Stimulated activated CD4-positive, alpha-beta T cell treated with anti-CD3 and anti-CD28 coated beads, Interleukin-2, amount 100 ng/mL, for 4 hours (primary cell): ENCODE results near the gene PTH1R.

Experiments used
- DNase-seq: peaks from one replicate; pipeline ENCODE4 v3.0.0-alpha.2; 2020; ENCODE audit warnings: low read depth

The PTH1R gene

GRCh38 chr3:46883054-46883829 lies 5.7 kb downstream of the PTH1R start:
- DNase-seq = no peak

- no peak for DNase-seq
Measured at GRCh38 chr3:46883830-46884185, 6.3 kb downstream of the PTH1R start.

- no peak for DNase-seq
Measured at GRCh38 chr3:46884427-46884826, 6.9 kb downstream of the PTH1R start.

- DNase-seq = no peak
Measured at GRCh38 chr3:46884929-46885328, 7.4 kb downstream of the PTH1R start.

- no peak for DNase-seq
Measured at GRCh38 chr3:46885612-46886011, 8.1 kb downstream of the PTH1R start.

- no peak for DNase-seq
Measured at GRCh38 chr3:46887980-46888494, 10.5 kb downstream of the PTH1R start.

GRCh38 chr3:46888705-46889104 lies 11.2 kb downstream of the PTH1R start:
- no peak for DNase-seq

- no peak for DNase-seq
Measured at GRCh38 chr3:46889381-46890110, 12.0 kb downstream of the PTH1R start.

GRCh38 chr3:46890132-46890531 lies 12.6 kb downstream of the PTH1R start:
- DNase-seq = no peak

- no peak for DNase-seq
Measured at GRCh38 chr3:46891132-46891531, 13.6 kb downstream of the PTH1R start.

- DNase-seq = no peak
Measured at GRCh38 chr3:46892285-46893145, 15.0 kb downstream of the PTH1R start.

- no peak for DNase-seq
Measured at GRCh38 chr3:46893146-46893748, 15.7 kb downstream of the PTH1R start.

- DNase-seq = no peak
Measured at GRCh38 chr3:46893763-46894162, 16.2 kb downstream of the PTH1R start.

GRCh38 chr3:46894256-46894655 lies 16.7 kb downstream of the PTH1R start:
- no peak for DNase-seq

- DNase-seq = peak; percentile 72
Measured at GRCh38 chr3:46895204-46895660, 17.7 kb downstream of the PTH1R start.

- no peak for DNase-seq
Measured at GRCh38 chr3:46895761-46896160, 18.2 kb downstream of the PTH1R start.

- no peak for DNase-seq
Measured at GRCh38 chr3:46896386-46896785, 18.9 kb downstream of the PTH1R start.

- DNase-seq = no peak
Measured at GRCh38 chr3:46897031-46897430, 19.5 kb downstream of the PTH1R start.

- no peak for DNase-seq
Measured at GRCh38 chr3:46897829-46898320, 20.4 kb downstream of the PTH1R start.

- no peak for DNase-seq
Measured at GRCh38 chr3:46898321-46899150, 21.0 kb downstream of the PTH1R start.
